ENCODE results near the gene CCDC90B.

GRCh38 chr11:83249445-83249844, 36.7 kb downstream of the CCDC90B start:
- TF ChIP-seq CTCF (IDR thresholded peaks at IDR 0.05; ENCODE audit: low read depth, low read length, missing input control) (no peak), JUND (IDR thresholded peaks at IDR 0.05) (no peak), TAF1 (conservative IDR thresholded peaks at IDR 0.05) (no peak), MAX (IDR thresholded peaks at IDR 0.05) (no peak), YY1 (IDR thresholded peaks at IDR 0.05) (no peak), EGR1 (IDR thresholded peaks at IDR 0.05; ENCODE audit: low read depth in 2 of 2) (no peak), GABPA (IDR thresholded peaks at IDR 0.05 in 1 of 2, conservative IDR thresholded peaks at IDR 0.05 in 1 of 2) (no peak), ATF3 (IDR thresholded peaks at IDR 0.05) (no peak), FOXA1 (IDR thresholded peaks at IDR 0.05) (no peak), REST (IDR thresholded peaks at IDR 0.05) (no peak), RXRA (IDR thresholded peaks at IDR 0.05) (no peak), RAD21 (IDR thresholded peaks at IDR 0.05) (no peak), SP1 (IDR thresholded peaks at IDR 0.05) (no peak), ZBTB33 (IDR thresholded peaks at IDR 0.05) (no peak)

All from liver (tissue), 3 donors.